Muscle layer of duodenum (tissue), 2 donors: ENCODE data around the gene HCN2.

Experiments
- H3K27ac ChIP-seq: one replicate; pipeline ENCODE4 v1.7.0; 2013; ENCODE audit warnings: mild to moderate bottlenecking, low read length
- H3K27me3 ChIP-seq: one replicate; pipeline ENCODE4 v1.7.0; 2013; ENCODE audit warnings: low read depth, mild to moderate bottlenecking, control low read depth, low read length
- H3K36me3 ChIP-seq, 2 donors: one replicate each; pipeline ENCODE4 v1.7.0; 2013; ENCODE audit warnings: low read length in 2 of 2, control low read depth in 1 of 2, mild to moderate bottlenecking in 1 of 2; ENCODE audit not compliant: insufficient read depth in 2 of 2, control insufficient read depth in 1 of 2
- H3K4me1 ChIP-seq, 2 donors: one replicate each; pipeline ENCODE4 v1.7.0; 2013; ENCODE audit warnings: low read length in 2 of 2, mild to moderate bottlenecking in 2 of 2, control low read depth in 1 of 2, moderate library complexity in 1 of 2; ENCODE audit not compliant: insufficient read depth in 2 of 2, control insufficient read depth in 1 of 2
- H3K4me3 ChIP-seq, 2 donors: one replicate each; pipeline ENCODE4 v1.7.0; 2013; ENCODE audit warnings: low read length in 2 of 2, low read depth in 1 of 2, mild to moderate bottlenecking in 1 of 2
- H3K9me3 ChIP-seq, 2 donors: one replicate each; pipeline ENCODE4 v1.7.0; 2013; ENCODE audit warnings: low read length in 2 of 2, control low read depth in 1 of 2, mild to moderate bottlenecking in 1 of 2; ENCODE audit not compliant: control insufficient read depth in 1 of 2
- donor health status: healthy.

Gene HCN2

GRCh38 chr19:640606-641189 lies 51.0 kb downstream of the HCN2 start:
- Histone ChIP-seq H3K27ac (no peak overlapping the region), H3K36me3 (peaks cover 0 to 6% of the 10 kb centered on the region in 2 donors), H3K27me3 (no peaks in the 10 kb centered on the region), H3K4me1 (peaks cover 0 to 11% of the 10 kb centered on the region in 2 donors), H3K4me3 (no peak overlapping the region), H3K9me3 (no peaks in the 10 kb centered on the region)

- Histone ChIP-seq H3K9me3 (no peaks in the 10 kb centered on the region), H3K27me3 (no peaks in the 10 kb centered on the region), H3K36me3 (peaks cover 0 to 13% of the 10 kb centered on the region in 2 donors), H3K27ac (no peak overlapping the region), H3K4me1 (peaks cover 0 to 11% of the 10 kb centered on the region in 2 donors), H3K4me3 (no peak overlapping the region)
Measured at GRCh38 chr19:641702-642101, 52.0 kb downstream of the HCN2 start.

GRCh38 chr19:642767-643727 lies 53.4 kb downstream of the HCN2 start:
- Histone ChIP-seq H3K27ac (no peak overlapping the region), H3K4me3 (no peak overlapping the region), H3K36me3 (peaks cover 0 to 25% of the 10 kb centered on the region in 2 donors), H3K27me3 (no peaks in the 10 kb centered on the region), H3K9me3 (no peaks in the 10 kb centered on the region), H3K4me1 (peaks cover 0 to 11% of the 10 kb centered on the region in 2 donors)

GRCh38 chr19:643736-644135 lies 54.1 kb downstream of the HCN2 start:
- Histone ChIP-seq H3K27ac (no peak overlapping the region), H3K36me3 (peaks cover 0 to 31% of the 10 kb centered on the region in 2 donors)

GRCh38 chr19:644363-644762 lies 54.7 kb downstream of the HCN2 start:
- Histone ChIP-seq H3K27me3 (no peaks in the 10 kb centered on the region), H3K4me1 (peaks cover 0 to 1% of the 10 kb centered on the region in 2 donors), H3K36me3 (peaks cover 0 to 37% of the 10 kb centered on the region in 2 donors), H3K27ac (no peak overlapping the region), H3K4me3 (no peak overlapping the region), H3K9me3 (no peaks in the 10 kb centered on the region)

More at GRCh38 chr19:643736-644135, 54.1 kb downstream of the HCN2 start:
- no peaks in the 10 kb centered on the region for H3K9me3 ChIP-seq
- H3K4me3 ChIP-seq = no peak overlapping the region
- no peaks in the 10 kb centered on the region for H3K27me3 ChIP-seq
- H3K4me1 ChIP-seq = peaks cover 0 to 7% of the 10 kb centered on the region in 2 donors

GRCh38 chr19:644789-645188 lies 55.1 kb downstream of the HCN2 start:
- no peaks in the 10 kb centered on the region for H3K4me1 ChIP-seq
- no peak overlapping the region for H3K27ac ChIP-seq
- H3K9me3 ChIP-seq = no peaks in the 10 kb centered on the region
- H3K27me3 ChIP-seq = no peaks in the 10 kb centered on the region
- H3K4me3 ChIP-seq = no peak overlapping the region
- peaks cover 0 to 41% of the 10 kb centered on the region in 2 donors for H3K36me3 ChIP-seq

- H3K9me3 ChIP-seq = no peaks in the 10 kb centered on the region
- H3K36me3 ChIP-seq = peaks cover 0 to 47% of the 10 kb centered on the region in 2 donors
- H3K27ac ChIP-seq = no peak overlapping the region
- H3K4me3 ChIP-seq = no peak overlapping the region
- H3K27me3 ChIP-seq = no peaks in the 10 kb centered on the region
- no peaks in the 10 kb centered on the region for H3K4me1 ChIP-seq
Measured at GRCh38 chr19:645912-646778, 56.5 kb downstream of the HCN2 start.

GRCh38 chr19:646779-647565 lies 57.3 kb downstream of the HCN2 start:
- H3K4me3 ChIP-seq = no peak overlapping the region
- H3K36me3 ChIP-seq = peaks cover 0 to 56% of the 10 kb centered on the region in 2 donors
- H3K9me3 ChIP-seq = no peaks in the 10 kb centered on the region
- H3K4me1 ChIP-seq = no peaks in the 10 kb centered on the region
- no peaks in the 10 kb centered on the region for H3K27me3 ChIP-seq
- no peak overlapping the region for H3K27ac ChIP-seq

- Histone ChIP-seq H3K27me3 (no peaks in the 10 kb centered on the region), H3K36me3 (peaks cover 0 to 61% of the 10 kb centered on the region in 2 donors), H3K9me3 (no peaks in the 10 kb centered on the region), H3K27ac (no peak overlapping the region), H3K4me1 (no peaks in the 10 kb centered on the region), H3K4me3 (no peak overlapping the region)
Measured at GRCh38 chr19:647566-648284, 58.0 kb downstream of the HCN2 start.

- H3K27ac ChIP-seq = no peak overlapping the region
- H3K4me1 ChIP-seq = no peaks in the 10 kb centered on the region
- peaks cover 0 to 67% of the 10 kb centered on the region in 2 donors for H3K36me3 ChIP-seq
- no peak overlapping the region for H3K4me3 ChIP-seq
- no peaks in the 10 kb centered on the region for H3K27me3 ChIP-seq
- H3K9me3 ChIP-seq = no peaks in the 10 kb centered on the region
Measured at GRCh38 chr19:648305-648704, 58.6 kb downstream of the HCN2 start.
